Astrocyte of the cerebellum (primary cell): ENCODE measurements around the gene ARID4B.

Experiments used
- DNase-seq: peaks from one replicate; pipeline ENCODE4 v3.0.0-alpha.2; 2011; ENCODE audit warnings: low read depth
- H3K4me3 ChIP-seq: 2 replicates; pipeline ENCODE4 v1.5.1; 2011; ENCODE audit warnings: mild to moderate bottlenecking, low read depth, low read length, moderate library complexity
- CTCF ChIP-seq: IDR thresholded peaks from 2 replicates; pipeline ENCODE4 v1.5.1; 2012; ENCODE audit warnings: low read length, low read depth, moderate library complexity, mild to moderate bottlenecking; ENCODE audit errors: missing control alignments
- in situ Hi-C: cut with HindIII; loops from 2 replicates; pipeline ENCODE4 v1.10.0; 2017; ENCODE audit warnings: low sequenced_read_pairs

The ARID4B gene

GRCh38 chr1:235329139-235329902 lies 1.3 kb upstream of the ARID4B start:
- peak; percentile 18 for DNase-seq
- peak; percentile 5 for TF ChIP-seq CTCF
- peak overlapping the region; percentile 78 for H3K4me3 ChIP-seq
- in situ Hi-C loops = no loop called here

GRCh38 chr1:235328271-235329138 lies 526 bp upstream of the ARID4B start, which contains the start of gene GGPS1:
TSS of gene GGPS1 (plus strand) at chr1:235328570. CDS start at chr1:235335265, 6,695 bp downstream.
- peak; percentile 100 for DNase-seq
- in situ Hi-C loops = no loop called here
- no peak for TF ChIP-seq CTCF
- peak within 1 kb of the TSS; percentile 91 for H3K4me3 ChIP-seq

GRCh38 chr1:235326719-235327558 lies 1.0 kb downstream of the ARID4B start:
- in situ Hi-C loops = no loop called here
- no peak for DNase-seq
- H3K4me3 ChIP-seq = peak overlapping the region; percentile 91
- TF ChIP-seq CTCF = no peak

- TF ChIP-seq CTCF = no peak
- in situ Hi-C loops = no loop called here
- H3K4me3 ChIP-seq = peak overlapping the region; percentile 91
- no peak for DNase-seq
Measured at GRCh38 chr1:235325854-235326253, 2.1 kb downstream of the ARID4B start.

GRCh38 chr1:235325139-235325538 lies 2.8 kb downstream of the ARID4B start:
- DNase-seq = no peak
- no peak overlapping the region for H3K4me3 ChIP-seq
- in situ Hi-C loops = no loop called here
- TF ChIP-seq CTCF = no peak

GRCh38 chr1:235324296-235324695 lies 3.7 kb downstream of the ARID4B start:
- no peak overlapping the region for H3K4me3 ChIP-seq
- in situ Hi-C loops = no loop called here
- no peak for TF ChIP-seq CTCF
- no peak for DNase-seq
